ENCODE measurements around the gene PTS.
"Not testable (repeated sequence)": the region's sequence is repeated elsewhere in the genome, so short reads cannot be mapped to it uniquely, and the experiment has no call there.

Gene PTS

GRCh38 chr11:112226062-112226830 lies at the start of gene PTS:
TSS of gene PTS (plus strand) at chr11:112226428. CDS start at chr11:112226444, 16 bp downstream.
- DNase-seq (ENCODE audit: low spot score), result peak; percentile 80

- no peak for DNase-seq (ENCODE audit: low spot score)
Measured at GRCh38 chr11:112177589-112177988, 48.6 kb upstream of the PTS start.

GRCh38 chr11:112178428-112178827 lies 47.8 kb upstream of the PTS start:
- no peak for DNase-seq (ENCODE audit: low spot score)

- DNase-seq (ENCODE audit: low spot score), result no peak
Measured at GRCh38 chr11:112178936-112179335, 47.3 kb upstream of the PTS start.

GRCh38 chr11:112179601-112180000 lies 46.6 kb upstream of the PTS start:
- DNase-seq (ENCODE audit: low spot score), result no peak

GRCh38 chr11:112182867-112183266 lies 43.4 kb upstream of the PTS start:
- DNase-seq (ENCODE audit: low spot score), result no peak

- no peak for DNase-seq (ENCODE audit: low spot score)
Measured at GRCh38 chr11:112185883-112186282, 40.3 kb upstream of the PTS start.

GRCh38 chr11:112186304-112186703 lies 39.9 kb upstream of the PTS start:
- no peak for DNase-seq (ENCODE audit: low spot score)

GRCh38 chr11:112195113-112195512 lies 31.1 kb upstream of the PTS start:
- DNase-seq (ENCODE audit: low spot score), result not testable (repeated sequence)

GRCh38 chr11:112195951-112196351 lies 30.3 kb upstream of the PTS start:
- no peak for DNase-seq (ENCODE audit: low spot score)

- no peak for DNase-seq (ENCODE audit: low spot score)
Measured at GRCh38 chr11:112196519-112197087, 29.6 kb upstream of the PTS start.

- DNase-seq (ENCODE audit: low spot score), result not testable (repeated sequence)
Measured at GRCh38 chr11:112199101-112199500, 27.1 kb upstream of the PTS start.

- DNase-seq (ENCODE audit: low spot score), result no peak
Measured at GRCh38 chr11:112200252-112200651, 26.0 kb upstream of the PTS start.

- no peak for DNase-seq (ENCODE audit: low spot score)
Measured at GRCh38 chr11:112206071-112206470, 20.2 kb upstream of the PTS start.

GRCh38 chr11:112210890-112211289 lies 15.3 kb upstream of the PTS start:
- DNase-seq (ENCODE audit: low spot score), result no peak

GRCh38 chr11:112211536-112211935 lies 14.7 kb upstream of the PTS start:
- no peak for DNase-seq (ENCODE audit: low spot score)

- no peak for DNase-seq (ENCODE audit: low spot score)
Measured at GRCh38 chr11:112212290-112212689, 13.9 kb upstream of the PTS start.

- DNase-seq (ENCODE audit: low spot score), result no peak
Measured at GRCh38 chr11:112212710-112213109, 13.5 kb upstream of the PTS start.

GRCh38 chr11:112213753-112214152 lies 12.5 kb upstream of the PTS start:
- DNase-seq (ENCODE audit: low spot score), result no peak

GRCh38 chr11:112215621-112216020 lies 10.6 kb upstream of the PTS start:
- no peak for DNase-seq (ENCODE audit: low spot score)

GRCh38 chr11:112216561-112217105 lies 9.6 kb upstream of the PTS start:
- DNase-seq (ENCODE audit: low spot score), result no peak

GRCh38 chr11:112219476-112220232 lies 6.6 kb upstream of the PTS start:
- peak; percentile 69 for DNase-seq (ENCODE audit: low spot score)

Measured in CD4-positive, alpha-beta T cell treated with Interleukin-6 at 100 ng/mL for 8 hours (primary cell).